ENCODE measurements around the gene KDM1A. TPM values are rescaled to one million over a fixed set of nuclear protein-coding genes. Genes with fewer than 3 reads are reported as not detected.

KDM1A gene
- total and polyA plus RNA-seq, 9 of the 15 experiments (the other 6 are each of a cell fraction or from before 2014, with no cell fraction given): 59.2 to 181 (median 168) TPM

- peak in 1 of 2 experiments; percentile 49 for TF ChIP-seq AFF1 (IDR thresholded peaks at IDR 0.05; ENCODE audit: low read depth in 1 of 2, partially characterized antibody in 2 of 2)
- TF ChIP-seq CHD1 (IDR thresholded peaks at IDR 0.05; ENCODE audit: low read length): peak; percentile 20
- TF ChIP-seq RFX1 (IDR thresholded peaks at IDR 0.05): no peak
- TF ChIP-seq ZBTB9 (CRISPR knock-in tag; IDR thresholded peaks at IDR 0.05): no peak; the same call in 1 of the 2 replicates
- TF ChIP-seq POLR2G (IDR thresholded peaks at IDR 0.05; ENCODE audit: low read depth, low read length): peak; percentile 96
- peak; percentile 65; the same call in 1 of the 2 replicates for TF ChIP-seq HBP1 (CRISPR knock-in tag; IDR thresholded peaks at IDR 0.05)
- TF ChIP-seq HMGN3 (IDR thresholded peaks at IDR 0.05; ENCODE audit: borderline replicate concordance, extremely low read depth, insufficient read length, low read depth, low read length): peak; percentile 99
- no peak for TF ChIP-seq RUNX1 (IDR thresholded peaks at IDR 0.05; ENCODE audit: low read depth)
- TF ChIP-seq RNF2 (IDR thresholded peaks at IDR 0.05): peak; percentile 96
- TF ChIP-seq MECOM (CRISPR knock-in tag; IDR thresholded peaks at IDR 0.05): no peak
- TF ChIP-seq ZNF347 (CRISPR knock-in tag; IDR thresholded peaks at IDR 0.05; ENCODE audit: low read depth): no peak
- TF ChIP-seq KLF10 (CRISPR knock-in tag; IDR thresholded peaks at IDR 0.05): no peak
- peak; percentile 64; the same call in 1 of the 2 replicates for TF ChIP-seq FOSL1 (tag; conservative IDR thresholded peaks at IDR 0.05)
- TF ChIP-seq ZFPM2 (CRISPR knock-in tag; IDR thresholded peaks at IDR 0.05): no peak
- TF ChIP-seq CCNT2 (IDR thresholded peaks at IDR 0.05; ENCODE audit: borderline replicate concordance, extremely low read depth, insufficient read length, low read depth, low read length): peak; percentile 99
- no peak for TF ChIP-seq ZNF436 (CRISPR knock-in tag; IDR thresholded peaks at IDR 0.05)
- no peak for TF ChIP-seq ZNF445 (CRISPR knock-in tag; IDR thresholded peaks at IDR 0.05; ENCODE audit: low read depth)
- no peak for TF ChIP-seq THRA (IDR thresholded peaks at IDR 0.05)
- TF ChIP-seq ZFP30 (CRISPR knock-in tag; IDR thresholded peaks at IDR 0.05; ENCODE audit: borderline replicate concordance): no peak
- 0 out of 2 replicates have a peak, but pooled peaks have one; percentile 38 for TF ChIP-seq ZNF197 (CRISPR knock-in tag; IDR thresholded peaks at IDR 0.05; ENCODE audit: low read depth)
Measured at GRCh38 chr1:23019094-23019862, at the start of gene KDM1A (continued).

Measured in K562 (cell line).